Right lobe of liver (tissue), 4 donors: ENCODE measurements around the gene CDH4.

Experiments
- CTCF ChIP-seq, 4 donors: fragments of 200-600 bp in 3 of 4; fragments of 450-650 bp in 1 of 4; IDR thresholded peaks; one replicate each; pipeline versions ENCODE4 v1.5.1 to v1.8.0; 2016 to 2022; ENCODE audit warnings: antibody characterized with exemption in 4 of 4, mild to moderate bottlenecking in 2 of 4
- POLR2A ChIP-seq: fragments of 450-650 bp; IDR thresholded peaks from one replicate; pipeline ENCODE4 v1.6.1; 2017; ENCODE audit warnings: antibody characterized with exemption, mild to moderate bottlenecking
- donor health status: DM: no; HTN: no; CAD: no.
- donor health status: DM: no; HTN: no; CAD: no.
- donor health status: DM: no; HTN: yes; CAD: no.

- TF ChIP-seq CTCF (IDR thresholded peaks at IDR 0.05) (no peak), POLR2A (no peak)
These were observed 734.8 kb downstream of the CDH4 start for GRCh38 chr20:61986762-61987321.
